Measurements from ENCODE around the gene SLC35G4.

SLC35G4 gene

DNA sequence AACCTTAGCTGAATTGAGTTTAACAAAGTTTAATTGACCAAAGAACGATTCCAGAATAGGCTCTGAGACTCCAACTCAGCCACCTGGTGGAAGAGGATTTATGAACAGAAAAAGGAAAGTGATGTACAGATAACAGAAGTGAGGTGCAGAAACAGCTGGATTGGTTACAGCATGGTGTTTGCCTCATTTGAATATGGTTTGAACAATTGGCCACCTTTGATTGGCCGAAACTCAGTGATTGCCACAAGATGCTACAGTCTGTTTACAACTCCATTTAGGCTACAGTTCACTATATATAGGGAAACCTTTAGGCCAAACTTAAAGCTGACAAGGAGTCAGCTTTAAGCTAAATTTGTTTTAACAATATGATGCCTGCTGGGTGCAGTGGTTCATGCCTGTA, 28.1 kb upstream of the SLC35G4 start:
- Histone ChIP-seq H3K36me3 (ENCODE audit: control insufficient read depth in 2 of 2, insufficient read depth in 1 of 2, low read length in 2 of 2) (no peaks in the 10 kb centered on the region), H3K4me1 (ENCODE audit: control insufficient read depth, insufficient read depth, low read length) (peaks cover 3% of the 10 kb centered on the region; the same call in 1 of the 2 replicates), H3K27ac (ENCODE audit: extremely low read depth, low read depth, low read length) (no peak overlapping the region), H3K9me3 (ENCODE audit: control insufficient read depth, insufficient read depth, low read depth, low read length) (no peaks in the 10 kb centered on the region), H3K4me3 (ENCODE audit: low read depth, low read length) (no peak overlapping the region)
- ChIA-PET POLR2A (no interaction called here), CTCF (interaction anchor here (0.6 to 1.5 kb wide), 4 partner anchors 25 to 394 kb away, joined by 3 to 4 read pairs (median 4); no protein-coding TSS in a partner anchor)
- TF ChIP-seq ZBTB7A (tag by site-specific recombination; IDR thresholded peaks at IDR 0.05; ENCODE audit: low read depth) = no peak
- TF ChIP-seq PRDM2 (tag by site-specific recombination; IDR thresholded peaks at IDR 0.05; ENCODE audit: borderline replicate concordance) = no peak
- no peak for TF ChIP-seq ZNF335 (tag by site-specific recombination; conservative IDR thresholded peaks at IDR 0.05)
- TF ChIP-seq ZSCAN16 (tag by site-specific recombination; IDR thresholded peaks at IDR 0.05) = no peak
- TF ChIP-seq ZNF221 (tag by site-specific recombination; IDR thresholded peaks at IDR 0.05; ENCODE audit: borderline replicate concordance) = no peak
- no peak for TF ChIP-seq HOXA7 (CRISPR knock-in tag; IDR thresholded peaks at IDR 0.05; ENCODE audit: borderline replicate concordance)
- no peak for TF ChIP-seq ZSCAN5A (tag by site-specific recombination; IDR thresholded peaks at IDR 0.05)
- TF ChIP-seq ZNF121 (tag by site-specific recombination; IDR thresholded peaks at IDR 0.05) = no peak

DNA sequence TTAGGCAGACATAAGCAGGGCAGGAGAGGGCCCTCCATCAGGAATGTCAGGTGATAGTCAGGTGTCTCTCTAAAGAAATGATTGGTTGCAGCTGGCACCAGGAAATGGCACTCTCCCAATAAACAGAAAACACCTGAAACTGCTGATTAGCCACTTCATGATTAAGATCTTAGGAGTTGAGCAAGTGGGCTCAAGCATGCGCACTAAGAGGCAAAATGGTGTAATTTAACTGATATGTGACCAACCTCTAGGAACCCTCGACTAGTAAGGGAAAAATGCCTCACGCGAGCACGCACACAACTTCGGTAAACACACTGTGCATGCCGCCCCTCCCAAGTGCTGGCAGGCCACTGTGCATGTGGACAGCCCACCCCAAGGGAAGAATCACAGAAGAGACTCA, 23.8 kb upstream of the SLC35G4 start:
- Histone ChIP-seq H3K9me3 (ENCODE audit: control insufficient read depth, insufficient read depth, low read depth, low read length) (no peaks in the 10 kb centered on the region), H3K36me3 (ENCODE audit: control insufficient read depth in 2 of 2, insufficient read depth in 1 of 2, low read length in 2 of 2) (no peaks in the 10 kb centered on the region), H3K4me3 (ENCODE audit: low read depth, low read length) (no peak overlapping the region), H3K4me1 (ENCODE audit: control insufficient read depth, insufficient read depth, low read length) (peaks cover 2% of the 10 kb centered on the region; the same call in 1 of the 2 replicates), H3K27ac (ENCODE audit: extremely low read depth, low read depth, low read length) (no peak overlapping the region)
- CTCF ChIA-PET = no interaction called here
- POLR2A ChIA-PET = no interaction called here
- TF ChIP-seq, protein P1, sequence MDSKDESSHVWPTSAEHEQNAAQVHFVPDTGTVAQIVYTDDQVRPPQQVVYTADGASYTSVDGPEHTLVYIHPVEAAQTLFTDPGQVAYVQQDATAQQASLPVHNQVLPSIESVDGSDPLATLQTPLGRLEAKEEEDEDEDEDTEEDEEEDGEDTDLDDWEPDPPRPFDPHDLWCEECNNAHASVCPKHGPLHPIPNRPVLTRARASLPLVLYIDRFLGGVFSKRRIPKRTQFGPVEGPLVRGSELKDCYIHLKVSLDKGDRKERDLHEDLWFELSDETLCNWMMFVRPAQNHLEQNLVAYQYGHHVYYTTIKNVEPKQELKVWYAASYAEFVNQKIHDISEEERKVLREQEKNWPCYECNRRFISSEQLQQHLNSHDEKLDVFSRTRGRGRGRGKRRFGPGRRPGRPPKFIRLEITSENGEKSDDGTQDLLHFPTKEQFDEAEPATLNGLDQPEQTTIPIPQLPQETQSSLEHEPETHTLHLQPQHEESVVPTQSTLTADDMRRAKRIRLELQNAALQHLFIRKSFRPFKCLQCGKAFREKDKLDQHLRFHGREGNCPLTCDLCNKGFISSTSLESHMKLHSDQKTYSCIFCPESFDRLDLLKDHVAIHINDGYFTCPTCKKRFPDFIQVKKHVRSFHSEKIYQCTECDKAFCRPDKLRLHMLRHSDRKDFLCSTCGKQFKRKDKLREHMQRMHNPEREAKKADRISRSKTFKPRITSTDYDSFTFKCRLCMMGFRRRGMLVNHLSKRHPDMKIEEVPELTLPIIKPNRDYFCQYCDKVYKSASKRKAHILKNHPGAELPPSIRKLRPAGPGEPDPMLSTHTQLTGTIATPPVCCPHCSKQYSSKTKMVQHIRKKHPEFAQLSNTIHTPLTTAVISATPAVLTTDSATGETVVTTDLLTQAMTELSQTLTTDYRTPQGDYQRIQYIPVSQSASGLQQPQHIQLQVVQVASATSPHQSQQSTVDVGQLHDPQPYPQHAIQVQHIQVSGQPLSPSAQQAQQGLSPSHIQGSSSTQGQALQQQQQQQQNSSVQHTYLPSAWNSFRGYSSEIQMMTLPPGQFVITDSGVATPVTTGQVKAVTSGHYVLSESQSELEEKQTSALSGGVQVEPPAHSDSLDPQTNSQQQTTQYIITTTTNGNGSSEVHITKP (tag by site-specific recombination; IDR thresholded peaks at IDR 0.05) = no peak
- TF ChIP-seq GLIS2 (tag by site-specific recombination; IDR thresholded peaks at IDR 0.05) (no peak), ZNF626 (tag by site-specific recombination; IDR thresholded peaks at IDR 0.05) (no peak), ZSCAN23 (tag by site-specific recombination; IDR thresholded peaks at IDR 0.05) (no peak), ZBTB44 (tag by site-specific recombination; IDR thresholded peaks at IDR 0.05) (no peak), ZNF501 (tag by site-specific recombination; IDR thresholded peaks at IDR 0.05) (no peak), ZNF174 (tag by site-specific recombination; IDR thresholded peaks at IDR 0.05) (no peak), ZNF600 (tag by site-specific recombination; IDR thresholded peaks at IDR 0.05) (no peak), SP7 (tag by site-specific recombination; IDR thresholded peaks at IDR 0.05) (no peak)
- TF ChIP-seq, protein P2, sequence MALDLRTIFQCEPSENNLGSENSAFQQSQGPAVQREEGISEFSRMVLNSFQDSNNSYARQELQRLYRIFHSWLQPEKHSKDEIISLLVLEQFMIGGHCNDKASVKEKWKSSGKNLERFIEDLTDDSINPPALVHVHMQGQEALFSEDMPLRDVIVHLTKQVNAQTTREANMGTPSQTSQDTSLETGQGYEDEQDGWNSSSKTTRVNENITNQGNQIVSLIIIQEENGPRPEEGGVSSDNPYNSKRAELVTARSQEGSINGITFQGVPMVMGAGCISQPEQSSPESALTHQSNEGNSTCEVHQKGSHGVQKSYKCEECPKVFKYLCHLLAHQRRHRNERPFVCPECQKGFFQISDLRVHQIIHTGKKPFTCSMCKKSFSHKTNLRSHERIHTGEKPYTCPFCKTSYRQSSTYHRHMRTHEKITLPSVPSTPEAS (tag by site-specific recombination; IDR thresholded peaks at IDR 0.05) = no peak
- TF ChIP-seq, protein P3, sequence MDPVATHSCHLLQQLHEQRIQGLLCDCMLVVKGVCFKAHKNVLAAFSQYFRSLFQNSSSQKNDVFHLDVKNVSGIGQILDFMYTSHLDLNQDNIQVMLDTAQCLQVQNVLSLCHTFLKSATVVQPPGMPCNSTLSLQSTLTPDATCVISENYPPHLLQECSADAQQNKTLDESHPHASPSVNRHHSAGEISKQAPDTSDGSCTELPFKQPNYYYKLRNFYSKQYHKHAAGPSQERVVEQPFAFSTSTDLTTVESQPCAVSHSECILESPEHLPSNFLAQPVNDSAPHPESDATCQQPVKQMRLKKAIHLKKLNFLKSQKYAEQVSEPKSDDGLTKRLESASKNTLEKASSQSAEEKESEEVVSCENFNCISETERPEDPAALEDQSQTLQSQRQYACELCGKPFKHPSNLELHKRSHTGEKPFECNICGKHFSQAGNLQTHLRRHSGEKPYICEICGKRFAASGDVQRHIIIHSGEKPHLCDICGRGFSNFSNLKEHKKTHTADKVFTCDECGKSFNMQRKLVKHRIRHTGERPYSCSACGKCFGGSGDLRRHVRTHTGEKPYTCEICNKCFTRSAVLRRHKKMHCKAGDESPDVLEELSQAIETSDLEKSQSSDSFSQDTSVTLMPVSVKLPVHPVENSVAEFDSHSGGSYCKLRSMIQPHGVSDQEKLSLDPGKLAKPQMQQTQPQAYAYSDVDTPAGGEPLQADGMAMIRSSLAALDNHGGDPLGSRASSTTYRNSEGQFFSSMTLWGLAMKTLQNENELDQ (tag by site-specific recombination; IDR thresholded peaks at IDR 0.05; ENCODE audit: low read depth) = no peak

Measured in HEK293 (cell line).